GM23248 (cell line): ENCODE data around the gene MMP2. TPM values are rescaled to one million over a fixed set of nuclear protein-coding genes. Genes with fewer than 3 reads are reported as not detected.

Experiments
- DNase-seq: peaks from one replicate; pipeline ENCODE4 v3.0.0-alpha.2; 2015
- H2AFZ ChIP-seq: fragments of 200-600 bp; sonication (generic); 2 replicates; pipeline ENCODE4 v1.6.1; 2016; ENCODE audit warnings: antibody characterized with exemption
- H3F3A ChIP-seq: fragments of 200-600 bp; sonication (generic); 2 replicates; pipeline ENCODE4 v1.6.1; 2016; ENCODE audit warnings: mild to moderate bottlenecking, antibody characterized with exemption, mixed run types; ENCODE audit not compliant: insufficient read depth
- H3K27ac ChIP-seq: fragments of 200-600 bp; sonication (generic); 2 replicates; pipeline ENCODE4 v1.5.1; 2016; ENCODE audit warnings: mild to moderate bottlenecking
- H3K27me3 ChIP-seq: fragments of 200-600 bp; sonication (generic); replicated peaks from 2 replicates; pipeline ENCODE4 v1.6.1; 2016; ENCODE audit warnings: mild to moderate bottlenecking; ENCODE audit not compliant: insufficient read depth
- H3K36me3 ChIP-seq: fragments of 200-600 bp; sonication (generic); 2 replicates; pipeline ENCODE4 v1.6.1; 2016; ENCODE audit warnings: low read depth, mild to moderate bottlenecking
- H3K4me1 ChIP-seq: fragments of 200-600 bp; sonication (generic); 2 replicates; pipeline ENCODE4 v1.6.1; 2016; ENCODE audit warnings: mild to moderate bottlenecking; ENCODE audit not compliant: insufficient read depth
- H3K4me2 ChIP-seq: fragments of 200-600 bp; sonication (generic); one replicate; pipeline ENCODE4 v1.6.1; 2016; ENCODE audit warnings: mild to moderate bottlenecking; ENCODE audit not compliant: unreplicated experiment
- H3K4me3 ChIP-seq: fragments of 200-600 bp; sonication (generic); 2 replicates; pipeline ENCODE4 v1.5.1; 2016; ENCODE audit warnings: mild to moderate bottlenecking
- H3K79me2 ChIP-seq: fragments of 200-600 bp; sonication (generic); 2 replicates; pipeline ENCODE4 v1.6.1; 2016; ENCODE audit warnings: mild to moderate bottlenecking; ENCODE audit not compliant: insufficient read depth
- H3K9ac ChIP-seq: fragments of 200-600 bp; sonication (generic); 2 replicates; pipeline ENCODE4 v1.6.1; 2016; ENCODE audit warnings: mild to moderate bottlenecking
- H3K9me2 ChIP-seq: fragments of 200-600 bp; sonication (generic); 2 replicates; pipeline ENCODE4 v1.6.1; 2016; ENCODE audit warnings: mixed run types, mild to moderate bottlenecking, moderate library complexity; ENCODE audit not compliant: insufficient read depth
- H3K9me3 ChIP-seq: fragments of 200-600 bp; sonication (generic); one replicate; pipeline ENCODE4 v1.6.1; 2017; ENCODE audit warnings: low read depth
- H4K20me1 ChIP-seq: fragments of 200-600 bp; sonication (generic); 2 replicates; pipeline ENCODE4 v1.6.0; 2016; ENCODE audit not compliant: insufficient read depth
- EZH2 ChIP-seq: fragments of 200-600 bp; sonication (generic); IDR thresholded peaks from 2 replicates; pipeline ENCODE4 v1.6.1; 2018; ENCODE audit warnings: antibody characterized with exemption, mild to moderate bottlenecking; ENCODE audit not compliant: insufficient read depth, poor library complexity, severe bottlenecking
- EZH2phosphoT487 ChIP-seq: fragments of 200-600 bp; sonication (generic); IDR thresholded peaks from 2 replicates; pipeline ENCODE4 v1.6.1; 2018; ENCODE audit warnings: antibody characterized with exemption, moderate library complexity, mild to moderate bottlenecking, low read depth; ENCODE audit not compliant: insufficient read depth
- WGBS, 2 experiments: methylation state at CpG; one replicate each; pipeline ENCODE4 v1.1.6; 2015 to 2017; ENCODE audit warnings: low lambda C conversion rate in 2 of 2, low coverage in 1 of 2; ENCODE audit errors: missing lambda C conversion rate in 2 of 2; 5-methylcytosine and 5-hydroxymethylcytosine counted together
- in situ Hi-C: fragments of 300-500 bp; cut with MboI; formaldehyde crosslinking; loops from 2 replicates; pipeline ENCODE4 v1.15.0; 2020
- polyA plus RNA-seq: library from polyadenylated mRNA; unstranded; fragments of >200 nt; fragmentation: Nextera tagmentation; extraction: Ambion mirVana; gene quantifications from 2 replicates; pipeline ENCODE4 v1.2.1, GENCODE V29; 2016
- total RNA-seq: library from RNA; depleted of rRNA; stranded (reverse); fragments of >200 nt; shearing (Covaris generic); gene quantifications from 2 replicates; pipeline ENCODE4 v1.2.3, GENCODE V29; 2014

MMP2 gene
- total and polyA plus RNA-seq, 2 experiments from 2014 or later, result 1,299 to 1,484 TPM

- Histone ChIP-seq H3K27me3 (no peaks in the 10 kb centered on the region), H3F3A (peaks cover 61% of the 10 kb centered on the region), H2AFZ (no peak overlapping the region), H3K36me3 (peaks cover 82% of the 10 kb centered on the region), H4K20me1 (no peaks in the 10 kb centered on the region), H3K4me1 (peaks cover 58% of the 10 kb centered on the region), H3K9ac (peak overlapping the region; percentile 80), H3K4me3 (peak overlapping the region; percentile 27; the same call in 1 of the 2 replicates), H3K9me2 (no peaks in the 10 kb centered on the region), H3K27ac (peak overlapping the region; percentile 100), H3K79me2 (peaks cover 68% of the 10 kb centered on the region), H3K4me2 (peak overlapping the region; percentile 76), H3K9me3 (no peaks in the 10 kb centered on the region)
- TF ChIP-seq EZH2, result no peak
- no peak for TF ChIP-seq EZH2phosphoT487
- WGBS, 2 experiments, result 1 to 2% methylated on average over 13 of the region's 13 CpGs
- in situ Hi-C loops, result loop anchor here (25.0 kb wide), 1 partner anchor 875 kb away; no protein-coding TSS in a partner anchor
- DNase-seq, result peak; percentile 98
Observed at GRCh38 chr16:55487048-55487803, 8.2 kb downstream of the MMP2 start.

- H3K4me2 ChIP-seq, result peak overlapping the region; percentile 76
- in situ Hi-C loops, result loop anchor here (25.0 kb wide), 1 partner anchor 874 kb away; no protein-coding TSS in a partner anchor
- no peaks in the 10 kb centered on the region for H4K20me1 ChIP-seq
- H3K4me1 ChIP-seq, result peaks cover 49% of the 10 kb centered on the region
- H3K27ac ChIP-seq, result peak overlapping the region; percentile 100
- H3K9me2 ChIP-seq, result no peaks in the 10 kb centered on the region
- peak overlapping the region; percentile 80 for H3K9ac ChIP-seq
- no peak overlapping the region for H3K4me3 ChIP-seq
- peak; percentile 72 for DNase-seq
- TF ChIP-seq EZH2phosphoT487 (no peak), EZH2 (no peak)
- no peak overlapping the region for H2AFZ ChIP-seq
- WGBS, 2 experiments, result 72 to 79% methylated on average over 12 of the region's 12 CpGs
- peaks cover 62% of the 10 kb centered on the region for H3F3A ChIP-seq
- peaks cover 66% of the 10 kb centered on the region for H3K79me2 ChIP-seq
- H3K36me3 ChIP-seq, result peaks cover 79% of the 10 kb centered on the region
- no peaks in the 10 kb centered on the region for H3K9me3 ChIP-seq
- H3K27me3 ChIP-seq, result no peaks in the 10 kb centered on the region
Observed at GRCh38 chr16:55488306-55488705, 9.3 kb downstream of the MMP2 start.

- Histone ChIP-seq H3K4me2 (no peak overlapping the region), H2AFZ (no peak overlapping the region), H3K4me3 (no peak overlapping the region), H3K9me3 (no peaks in the 10 kb centered on the region), H3K27ac (peak overlapping the region; percentile 100), H4K20me1 (no peaks in the 10 kb centered on the region), H3K36me3 (peaks cover 79% of the 10 kb centered on the region), H3F3A (peaks cover 64% of the 10 kb centered on the region), H3K79me2 (peaks cover 58% of the 10 kb centered on the region), H3K9ac (peak overlapping the region; percentile 80; the same call in 1 of the 2 replicates), H3K4me1 (peaks cover 54% of the 10 kb centered on the region), H3K9me2 (no peaks in the 10 kb centered on the region), H3K27me3 (no peaks in the 10 kb centered on the region)
- WGBS, 2 experiments, result 86 to 89% methylated on average over 14 of the region's 14 CpGs
- in situ Hi-C loops, result loop anchor here (25.0 kb wide), 1 partner anchor 873 kb away; no protein-coding TSS in a partner anchor
- DNase-seq, result peak; percentile 29
- no peak for TF ChIP-seq EZH2
- TF ChIP-seq EZH2phosphoT487, result no peak
Observed at GRCh38 chr16:55489119-55489955, 10.3 kb downstream of the MMP2 start.

GRCh38 chr16:55489956-55490265, 10.9 kb downstream of the MMP2 start:
- in situ Hi-C loops, result loop anchor here (25.0 kb wide), 1 partner anchor 872 kb away; no protein-coding TSS in a partner anchor
- Histone ChIP-seq H3K27ac (peak overlapping the region; percentile 2; the same call in 1 of the 2 replicates), H3K9ac (no peak overlapping the region), H3K4me2 (no peak overlapping the region), H3K36me3 (peaks cover 77% of the 10 kb centered on the region), H3K4me3 (no peak overlapping the region), H3K9me2 (no peaks in the 10 kb centered on the region), H3K79me2 (peaks cover 52% of the 10 kb centered on the region), H3K4me1 (peaks cover 56% of the 10 kb centered on the region), H3K27me3 (no peaks in the 10 kb centered on the region), H3F3A (peaks cover 64% of the 10 kb centered on the region), H2AFZ (no peak overlapping the region), H4K20me1 (no peaks in the 10 kb centered on the region), H3K9me3 (no peaks in the 10 kb centered on the region)
- DNase-seq, result no peak
- WGBS, 2 experiments, result 94 to 100% methylated on average over 2 of the region's 2 CpGs
- TF ChIP-seq EZH2, result no peak
- TF ChIP-seq EZH2phosphoT487, result no peak
